GM21737 (cell line): ENCODE results near the gene TIMM10.
A peak's percentile ranks its signal among the peaks of the same experiment; 100 is the strongest.

Source experiments
- ATAC-seq: cut with Tn5 transposase; IDR thresholded peaks from one replicate; pipeline ENCODE4 v1.9.1; 2021; ENCODE audit warnings: mild to moderate bottlenecking, moderate library complexity; ENCODE audit not compliant: unreplicated experiment

Gene TIMM10

GRCh38 chr11:57508341-57509170, 22.0 kb downstream of the TIMM10 start:
- no peak for ATAC-seq

GRCh38 chr11:57506522-57506921, 24.0 kb downstream of the TIMM10 start:
- ATAC-seq = no peak

- ATAC-seq = no peak
Observed at GRCh38 chr11:57504511-57504910, 26.0 kb downstream of the TIMM10 start.

- ATAC-seq = no peak
Observed at GRCh38 chr11:57502870-57503269, 27.7 kb downstream of the TIMM10 start.

GRCh38 chr11:57502376-57502775, 28.2 kb downstream of the TIMM10 start:
- ATAC-seq = no peak

GRCh38 chr11:57501953-57502352, 28.6 kb downstream of the TIMM10 start:
- ATAC-seq = no peak

- ATAC-seq = no peak
Observed at GRCh38 chr11:57500926-57501325, 29.6 kb downstream of the TIMM10 start.

- ATAC-seq = no peak
Observed at GRCh38 chr11:57500515-57500914, 30.0 kb downstream of the TIMM10 start.

GRCh38 chr11:57499983-57500461, 30.5 kb downstream of the TIMM10 start:
- ATAC-seq = no peak

- ATAC-seq = peak; percentile 98
Observed at GRCh38 chr11:57499413-57499982, 31.1 kb downstream of the TIMM10 start.

GRCh38 chr11:57498540-57498939, 32.0 kb downstream of the TIMM10 start:
- ATAC-seq = no peak

- ATAC-seq = no peak
Observed at GRCh38 chr11:57497303-57498247, 33.0 kb downstream of the TIMM10 start.

- ATAC-seq = no peak
Observed at GRCh38 chr11:57496109-57496820, 34.3 kb downstream of the TIMM10 start.

- ATAC-seq = no peak
Observed at GRCh38 chr11:57493507-57494503, 36.7 kb downstream of the TIMM10 start.

- ATAC-seq = no peak
Observed at GRCh38 chr11:57491371-57492061, 39.0 kb downstream of the TIMM10 start.

- ATAC-seq = no peak
Observed at GRCh38 chr11:57490456-57491248, 39.9 kb downstream of the TIMM10 start.

- ATAC-seq = no peak
Observed at GRCh38 chr11:57487920-57488659, 42.5 kb downstream of the TIMM10 start.
